ENCODE measurements around the gene RPUSD3. TPM values are rescaled to one million over a fixed set of nuclear protein-coding genes. Genes with fewer than 3 reads are reported as not detected.
A peak's percentile ranks its signal among the peaks of the same experiment; 100 is the strongest.
"Not testable (repeated sequence)": the region's sequence is repeated elsewhere in the genome, so short reads cannot be mapped to it uniquely, and the experiment has no call there.

The RPUSD3 gene
- polyA plus RNA-seq, 2 of the 4 experiments (the other 2 are of a cell fraction) = 38.9 to 44.5 TPM

DNA sequence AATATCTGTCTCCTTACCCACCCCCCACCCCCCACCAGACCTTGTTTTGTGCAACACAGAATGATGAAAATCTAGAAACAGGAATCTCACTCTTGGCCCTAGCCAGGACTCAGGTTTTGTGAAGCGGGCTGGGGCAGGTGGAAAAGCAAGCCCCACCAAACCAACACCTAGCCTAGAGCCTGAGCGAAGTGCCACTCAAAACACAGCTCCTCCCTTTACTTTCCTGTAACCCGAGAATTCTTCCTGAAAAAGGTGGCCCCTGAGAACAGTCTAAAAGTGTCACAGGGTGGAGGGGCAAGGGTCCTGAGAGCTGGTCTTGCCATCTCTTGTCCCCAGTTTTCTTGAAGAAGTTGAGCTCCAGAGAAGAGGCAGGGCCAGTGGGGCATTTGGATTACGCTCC, 17.4 kb upstream of the RPUSD3 start:
- TF ChIP-seq NPAS2 (CRISPR knock-in tag; IDR thresholded peaks at IDR 0.05; ENCODE audit: borderline replicate concordance) (no peak), EHF (CRISPR knock-in tag; IDR thresholded peaks at IDR 0.05) (no peak), POLR2A (IDR thresholded peaks at IDR 0.05; ENCODE audit: low read length) (no peak), FOSB (CRISPR knock-in tag; IDR thresholded peaks at IDR 0.05) (no peak), FOXS1 (CRISPR knock-in tag; IDR thresholded peaks at IDR 0.05) (no peak), EP300 (IDR thresholded peaks at IDR 0.05) (no peak), HES2 (IDR thresholded peaks at IDR 0.05) (no peak)
- TF ChIP-seq, protein P1, sequence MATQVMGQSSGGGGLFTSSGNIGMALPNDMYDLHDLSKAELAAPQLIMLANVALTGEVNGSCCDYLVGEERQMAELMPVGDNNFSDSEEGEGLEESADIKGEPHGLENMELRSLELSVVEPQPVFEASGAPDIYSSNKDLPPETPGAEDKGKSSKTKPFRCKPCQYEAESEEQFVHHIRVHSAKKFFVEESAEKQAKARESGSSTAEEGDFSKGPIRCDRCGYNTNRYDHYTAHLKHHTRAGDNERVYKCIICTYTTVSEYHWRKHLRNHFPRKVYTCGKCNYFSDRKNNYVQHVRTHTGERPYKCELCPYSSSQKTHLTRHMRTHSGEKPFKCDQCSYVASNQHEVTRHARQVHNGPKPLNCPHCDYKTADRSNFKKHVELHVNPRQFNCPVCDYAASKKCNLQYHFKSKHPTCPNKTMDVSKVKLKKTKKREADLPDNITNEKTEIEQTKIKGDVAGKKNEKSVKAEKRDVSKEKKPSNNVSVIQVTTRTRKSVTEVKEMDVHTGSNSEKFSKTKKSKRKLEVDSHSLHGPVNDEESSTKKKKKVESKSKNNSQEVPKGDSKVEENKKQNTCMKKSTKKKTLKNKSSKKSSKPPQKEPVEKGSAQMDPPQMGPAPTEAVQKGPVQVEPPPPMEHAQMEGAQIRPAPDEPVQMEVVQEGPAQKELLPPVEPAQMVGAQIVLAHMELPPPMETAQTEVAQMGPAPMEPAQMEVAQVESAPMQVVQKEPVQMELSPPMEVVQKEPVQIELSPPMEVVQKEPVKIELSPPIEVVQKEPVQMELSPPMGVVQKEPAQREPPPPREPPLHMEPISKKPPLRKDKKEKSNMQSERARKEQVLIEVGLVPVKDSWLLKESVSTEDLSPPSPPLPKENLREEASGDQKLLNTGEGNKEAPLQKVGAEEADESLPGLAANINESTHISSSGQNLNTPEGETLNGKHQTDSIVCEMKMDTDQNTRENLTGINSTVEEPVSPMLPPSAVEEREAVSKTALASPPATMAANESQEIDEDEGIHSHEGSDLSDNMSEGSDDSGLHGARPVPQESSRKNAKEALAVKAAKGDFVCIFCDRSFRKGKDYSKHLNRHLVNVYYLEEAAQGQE (IDR thresholded peaks at IDR 0.05) = no peak
- peaks cover 26% of the 10 kb centered on the region for H3K4me1 ChIP-seq
- H3K4me3 ChIP-seq = no peak overlapping the region
- H3K4me2 ChIP-seq = no peak overlapping the region
- ChIA-PET POLR2A (interaction anchor here (0.6 kb wide), 1 partner anchor 64 kb away, joined by 4 read pairs; no protein-coding TSS in a partner anchor), CTCF (interaction anchor here (0.5 to 1.8 kb wide), 7 partner anchors 12 to 154 kb away, joined by 3 to 5 read pairs (median 3); partner anchors contain the start of gene IL17RE)
- H3K9me3 ChIP-seq = no peaks in the 10 kb centered on the region
- FAIRE-seq (no peak), ATAC-seq (no peak), DNase-seq (ENCODE audit: low read depth in 1 of 2, low spot score in 1 of 2) (no peak)
- 95% methylated on average over 4 of the region's 4 CpGs for WGBS (ENCODE audit: missing lambda C conversion rate)
- peak overlapping the region in 1 of 2 experiments; percentile 85; a peak in 2 of 6 replicates for H3K27ac ChIP-seq

GRCh38 chr3:9859530-9860025, 15.8 kb upstream of the RPUSD3 start:
- 72% methylated on average over 5 of the region's 12 CpGs for WGBS (ENCODE audit: missing lambda C conversion rate)

DNA sequence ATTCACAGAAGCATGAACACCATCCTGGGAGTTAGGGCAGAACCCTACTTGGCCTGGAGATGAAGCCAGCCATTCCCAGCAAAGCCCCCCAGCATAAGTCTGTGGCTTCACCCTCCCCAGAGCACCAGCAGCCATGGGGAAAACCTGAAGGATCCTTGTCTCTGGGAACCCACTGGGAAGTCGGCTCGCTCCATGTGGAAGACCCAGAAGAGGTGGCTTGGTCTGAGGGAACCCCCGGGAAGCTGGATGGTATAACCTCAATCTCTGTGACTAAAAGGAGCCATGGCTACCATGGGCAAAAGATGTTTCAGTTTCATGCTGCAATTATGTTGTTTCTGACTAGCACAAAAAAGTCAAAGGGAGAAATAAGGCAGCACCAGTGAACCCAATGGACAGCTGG, 11.8 kb upstream of the RPUSD3 start:
- no peak overlapping the region for H3K4me3 ChIP-seq
- H3K27ac ChIP-seq = no peak overlapping the region
- 88% methylated on average over 3 of the region's 3 CpGs for WGBS (ENCODE audit: missing lambda C conversion rate)
- POLR2A ChIA-PET = no interaction called here
- TF ChIP-seq TFCP2L1 (CRISPR knock-in tag; IDR thresholded peaks at IDR 0.05) (no peak), SMC3 (IDR thresholded peaks at IDR 0.05) (no peak), JUN (IDR thresholded peaks at IDR 0.05) (no peak), KDM1A (IDR thresholded peaks at IDR 0.05; ENCODE audit: low read depth) (no peak), ZC3H11A (IDR thresholded peaks at IDR 0.05) (no peak), KDM5A (IDR thresholded peaks at IDR 0.05) (no peak)
- TF ChIP-seq, protein P2, sequence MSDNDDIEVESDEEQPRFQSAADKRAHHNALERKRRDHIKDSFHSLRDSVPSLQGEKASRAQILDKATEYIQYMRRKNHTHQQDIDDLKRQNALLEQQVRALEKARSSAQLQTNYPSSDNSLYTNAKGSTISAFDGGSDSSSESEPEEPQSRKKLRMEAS (IDR thresholded peaks at IDR 0.05) = no peak
- H3K4me1 ChIP-seq = no peaks in the 10 kb centered on the region
- FAIRE-seq (no peak), ATAC-seq (no peak), DNase-seq (ENCODE audit: low read depth in 1 of 2, low spot score in 1 of 2) (no peak)
- H3K9me3 ChIP-seq = no peaks in the 10 kb centered on the region
- CTCF ChIA-PET = interaction anchor here (1.5 to 3.2 kb wide), 2 partner anchors 29 to 91 kb away, joined by 3 to 19 read pairs; no protein-coding TSS in a partner anchor
- no peak overlapping the region for H3K4me2 ChIP-seq

More at GRCh38 chr3:9859530-9860025, 15.8 kb upstream of the RPUSD3 start:
- H3K9me3 ChIP-seq = no peaks in the 10 kb centered on the region
- H3K4me2 ChIP-seq = no peak overlapping the region
- TF ChIP-seq TFCP2L1 (CRISPR knock-in tag; IDR thresholded peaks at IDR 0.05) (no peak), HES2 (IDR thresholded peaks at IDR 0.05) (no peak), MAFK (IDR thresholded peaks at IDR 0.05; ENCODE audit: partially characterized antibody) (no peak), SMC3 (IDR thresholded peaks at IDR 0.05) (no peak), POLR2AphosphoS2 (conservative IDR thresholded peaks at IDR 0.05; ENCODE audit: low read length) (no peak), PBX3 (IDR thresholded peaks at IDR 0.05) (no peak), ZC3H11A (IDR thresholded peaks at IDR 0.05) (no peak), EP300 (IDR thresholded peaks at IDR 0.05) (no peak)
- peaks cover 18% of the 10 kb centered on the region for H3K4me1 ChIP-seq
- DNase-seq (ENCODE audit: low read depth in 1 of 2, low spot score in 1 of 2) (no peak), ATAC-seq (no peak), FAIRE-seq (no peak)
- H3K27ac ChIP-seq = no peak overlapping the region
- CTCF ChIA-PET = interaction anchor here (0.9 to 1.4 kb wide), 3 partner anchors 25 to 90 kb away, joined by 3 to 4 read pairs (median 4); partner anchors contain the start of gene CRELD1
- POLR2A ChIA-PET = no interaction called here
- H3K4me3 ChIP-seq = no peak overlapping the region

DNA sequence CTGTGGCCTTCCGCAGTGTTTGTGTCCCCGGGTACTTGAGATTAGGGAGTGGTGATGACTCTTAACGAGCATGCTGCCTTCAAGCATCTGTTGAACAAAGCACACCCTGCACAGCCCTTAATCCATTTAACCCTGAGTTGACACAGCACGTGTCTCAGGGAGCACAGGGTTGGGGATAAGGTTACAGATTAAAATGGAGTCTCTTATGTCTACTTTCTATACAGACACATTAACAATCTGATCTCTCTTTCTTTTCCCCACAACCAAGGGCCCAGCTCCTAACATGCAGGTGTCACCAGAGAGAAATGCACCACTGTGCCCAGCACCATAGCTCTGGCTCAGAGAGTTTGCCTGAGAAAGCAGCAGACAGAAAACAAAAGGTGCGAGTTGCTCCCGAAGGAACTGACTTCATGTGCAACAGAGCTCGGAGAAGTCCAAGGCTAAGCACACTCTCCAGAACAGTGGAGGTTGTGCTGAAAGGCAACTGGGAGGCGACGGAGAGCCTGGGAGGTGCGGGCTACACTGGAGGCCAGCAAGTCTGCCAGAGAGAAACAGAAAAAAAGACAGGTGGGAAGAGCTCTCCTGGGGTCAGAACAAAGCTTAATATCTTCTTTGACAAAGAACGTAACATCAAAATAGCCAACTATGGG, 10.6 kb upstream of the RPUSD3 start:
- H3K27ac ChIP-seq; DNase-seq (ENCODE audit: low read depth in 1 of 2, low spot score in 1 of 2); FAIRE-seq; ATAC-seq; H3K4me1 ChIP-seq; H3K9me3 ChIP-seq; H3K4me2 ChIP-seq; POLR2A ChIA-PET; H3K4me3 ChIP-seq: not testable (repeated sequence)
- WGBS (ENCODE audit: missing lambda C conversion rate) = 76% methylated on average over 11 of the region's 11 CpGs
- CTCF ChIA-PET = interaction anchor here (1.1 to 3.2 kb wide), 3 partner anchors 30 to 92 kb away, joined by 3 to 19 read pairs (median 3); no protein-coding TSS in a partner anchor
